HUDEP-2 (cell line): Measurements from ENCODE around the gene SLC9A9.

Source experiments
- DNase-seq, 76 experiments: peaks; one replicate each; lab custom pipeline; 2025; ENCODE audit not compliant: unreplicated experiment in 76 of 76; lab: John Stamatoyannopoulos, UW

SLC9A9 gene

GRCh38 chr3:143653935-143654334 lies 194.3 kb downstream of the SLC9A9 start:
- DNase-seq: no peak

DNA sequence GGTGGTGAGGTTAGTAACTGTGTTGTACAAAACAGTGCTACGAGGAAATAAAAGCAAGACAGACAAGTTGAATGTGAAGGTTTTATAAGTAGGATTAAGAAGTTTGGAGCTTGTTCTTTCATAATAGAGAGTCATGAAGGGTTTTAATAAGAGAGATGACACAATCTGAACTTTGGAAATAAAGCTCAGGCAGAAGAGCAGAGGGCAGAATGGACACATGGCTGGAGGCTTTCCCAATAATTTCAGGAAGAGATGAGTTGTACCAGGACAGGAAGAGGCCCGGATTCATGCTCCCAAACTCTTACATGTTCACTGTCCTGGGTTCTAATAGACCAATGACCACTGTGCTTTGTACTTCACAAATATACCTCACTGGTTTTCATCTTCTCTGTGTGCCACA lies 194.8 kb downstream of the SLC9A9 start:
- no peak for DNase-seq

DNA sequence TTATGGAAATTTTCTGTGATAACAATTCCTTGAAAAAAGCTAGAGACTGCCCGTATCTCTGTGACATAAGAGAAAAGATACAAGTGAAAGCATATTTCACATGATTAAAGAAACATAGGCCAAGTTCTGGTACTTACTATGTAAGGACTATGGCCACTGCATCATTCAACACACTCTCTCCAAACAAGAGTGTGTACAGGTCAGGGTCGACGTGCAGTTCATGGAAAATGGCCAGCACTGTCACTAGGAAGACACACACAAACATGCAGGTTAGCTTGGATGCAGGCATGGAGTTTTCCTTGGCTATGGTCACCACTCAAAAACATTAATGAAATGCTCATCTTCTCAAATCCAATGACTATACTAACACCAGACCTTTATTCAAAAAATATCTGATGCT lies 196.2 kb downstream of the SLC9A9 start:
- no peak for DNase-seq

GRCh38 chr3:143650827-143651226 lies 197.4 kb downstream of the SLC9A9 start:
- no peak for DNase-seq

GRCh38 chr3:143650120-143650519 lies 198.1 kb downstream of the SLC9A9 start:
- no peak for DNase-seq

DNA sequence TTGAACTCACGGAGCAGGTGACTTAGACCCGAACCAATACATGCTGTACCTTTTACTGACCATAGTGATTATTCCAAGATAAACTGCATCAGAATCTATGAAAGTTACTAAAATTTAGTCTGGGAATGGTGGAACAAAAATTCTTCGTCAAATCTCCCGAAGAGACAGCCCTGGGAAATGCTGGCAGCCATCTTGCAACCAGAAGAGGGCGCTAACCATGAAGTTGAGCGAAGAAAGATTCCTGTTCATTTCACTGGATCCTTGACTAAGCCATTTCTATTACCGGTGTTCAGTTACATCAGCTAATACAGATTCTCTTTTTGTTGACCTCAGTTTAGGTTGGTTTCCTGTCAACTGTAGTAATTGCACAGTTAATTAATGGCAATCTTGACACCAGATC lies 199.6 kb downstream of the SLC9A9 start:
- peak in 7 of 76 experiments; percentile 2 to 34 (median 12) for DNase-seq

- no peak for DNase-seq
These were observed 200.1 kb downstream of the SLC9A9 start for GRCh38 chr3:143648218-143648617.

DNA sequence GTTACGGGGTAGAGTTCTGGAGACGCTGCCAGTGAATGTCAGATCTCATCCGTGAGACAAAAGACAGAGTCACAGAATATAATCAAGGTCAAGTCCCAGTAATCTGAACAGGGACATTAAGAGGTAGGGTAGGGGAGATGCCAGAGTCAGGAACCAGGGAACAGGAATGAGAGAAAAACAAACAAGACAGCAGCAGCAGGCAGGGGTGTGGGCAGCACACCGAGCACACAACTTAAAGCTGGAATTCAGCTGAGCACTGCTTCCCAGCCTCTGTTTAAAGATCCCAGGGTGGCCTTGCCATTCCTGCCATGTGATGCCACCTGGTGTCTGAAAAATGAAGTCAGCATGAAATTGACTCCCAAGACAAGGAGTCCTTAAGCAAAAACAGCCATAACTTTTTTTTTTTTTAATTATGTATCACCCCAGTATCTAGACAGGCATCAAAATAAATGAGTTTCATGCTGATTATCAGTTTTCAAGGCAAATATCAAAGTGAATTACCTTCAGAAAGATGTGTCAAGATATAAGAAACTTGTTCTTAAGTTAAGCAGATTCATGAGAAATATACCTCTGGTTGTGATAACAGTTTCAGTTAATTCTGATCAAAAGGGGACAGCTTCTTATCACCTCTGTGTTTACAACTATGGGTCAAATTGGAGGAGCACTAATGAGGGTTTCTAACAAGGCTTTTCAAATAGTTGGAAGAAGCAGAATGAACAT lies 203.7 kb downstream of the SLC9A9 start:
- peak in 34 of 76 experiments; percentile 0 to 69 (median 14) for DNase-seq

DNA sequence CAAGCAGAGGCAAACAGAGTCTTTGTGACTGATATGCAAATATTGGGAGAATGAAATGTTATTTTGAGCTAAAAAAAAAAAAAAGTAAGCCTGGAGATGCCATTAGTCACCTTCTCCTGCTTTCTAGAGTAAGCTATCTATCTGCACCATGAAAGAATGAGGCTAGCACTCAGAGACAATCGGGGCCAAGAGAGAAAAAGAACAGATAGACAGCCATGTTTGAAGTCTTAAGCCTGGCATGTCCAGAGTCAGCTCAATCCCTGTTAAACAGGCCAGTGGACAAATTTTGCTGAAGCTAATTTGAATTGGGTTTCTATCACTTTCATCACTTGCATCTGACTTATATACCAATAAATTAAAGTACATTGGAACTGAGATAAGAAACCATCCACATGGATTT lies 204.4 kb downstream of the SLC9A9 start:
- no peak for DNase-seq

GRCh38 chr3:143640774-143641173 lies 207.5 kb downstream of the SLC9A9 start:
- no peak for DNase-seq

DNA sequence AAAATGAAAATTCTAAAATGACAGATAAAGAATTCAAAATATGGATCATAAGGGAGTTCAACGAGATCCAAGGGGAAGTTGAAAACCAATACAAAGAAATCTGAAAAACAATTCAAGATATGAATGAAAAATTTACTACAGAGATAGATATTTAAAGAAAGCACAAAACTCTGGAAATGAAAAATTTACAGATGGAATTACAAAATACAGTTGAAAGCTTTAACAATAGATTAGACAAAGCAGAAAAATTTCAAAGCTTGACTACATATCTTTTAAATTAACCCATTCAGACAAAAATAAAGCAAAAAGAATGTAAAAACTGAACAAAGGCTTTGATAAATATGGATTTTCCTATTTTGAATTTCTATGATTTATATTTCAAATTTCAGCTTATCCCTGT lies 211.1 kb downstream of the SLC9A9 start:
- DNase-seq: no peak

- DNase-seq: peak in 1 of 76 experiments; percentile 2
These were observed 213.3 kb downstream of the SLC9A9 start for GRCh38 chr3:143634991-143635390.

DNA sequence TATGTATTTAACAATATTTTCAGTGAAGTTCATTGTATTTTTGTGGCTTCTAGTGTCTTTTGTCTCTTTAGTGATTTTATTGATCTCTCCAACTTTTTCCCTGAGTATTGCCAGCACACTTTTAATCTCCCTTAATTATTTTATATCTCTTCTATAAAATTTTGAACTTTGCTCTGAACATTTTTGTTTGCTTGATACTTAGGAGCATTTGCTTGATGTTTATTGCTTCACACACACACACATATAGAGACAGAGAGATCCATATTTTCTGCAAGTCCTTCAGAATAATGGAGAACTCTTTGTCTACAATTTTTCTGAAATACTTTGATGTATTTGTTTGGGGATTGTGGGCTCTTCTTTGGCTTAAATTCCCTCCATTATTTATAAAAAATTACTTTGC lies 213.8 kb downstream of the SLC9A9 start:
- DNase-seq: no peak

GRCh38 chr3:143633816-143634215 lies 214.5 kb downstream of the SLC9A9 start:
- DNase-seq: no peak

- no peak for DNase-seq
These were observed 218.5 kb downstream of the SLC9A9 start for GRCh38 chr3:143629726-143630125.

DNA sequence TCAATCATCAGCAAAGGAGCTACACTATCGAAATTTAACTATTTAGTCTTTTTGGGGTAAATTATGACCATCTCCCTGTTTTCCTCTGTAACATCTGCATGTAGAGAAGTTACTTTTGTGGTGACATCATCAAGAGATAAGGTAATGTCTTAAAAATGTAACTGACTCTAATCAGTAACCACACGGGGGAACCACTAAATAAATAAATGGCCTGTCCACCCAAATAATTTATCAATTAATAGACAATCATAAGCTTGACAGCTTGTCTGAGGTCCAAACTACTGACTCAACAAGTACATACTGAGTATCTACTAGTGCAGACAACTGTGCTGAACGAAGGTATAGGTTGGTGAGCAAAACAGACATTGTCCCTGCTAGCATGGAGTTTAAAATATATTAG lies 219.3 kb downstream of the SLC9A9 start:
- DNase-seq: no peak

- no peak for DNase-seq
These were observed 220.9 kb downstream of the SLC9A9 start for GRCh38 chr3:143627336-143627735.

DNA sequence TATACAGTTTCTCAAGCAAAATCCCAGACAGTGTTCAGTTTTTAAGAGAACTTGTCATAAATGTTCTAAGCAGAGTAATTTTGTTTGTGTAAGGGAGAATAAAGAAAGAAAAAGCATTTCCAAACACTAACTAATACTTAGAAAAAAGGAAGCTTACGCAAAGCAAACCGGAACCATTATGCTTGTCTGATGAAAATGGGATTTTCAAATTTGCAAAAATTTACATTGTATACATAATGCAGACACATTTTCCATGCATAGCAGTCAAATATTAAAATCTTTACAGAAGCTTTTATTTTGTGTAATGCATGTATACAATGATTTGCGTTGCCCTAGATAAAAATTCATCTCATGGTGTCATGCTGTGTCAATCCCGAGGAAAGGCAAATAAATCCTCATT lies 229.0 kb downstream of the SLC9A9 start:
- DNase-seq: no peak

GRCh38 chr3:143617050-143617449 lies 231.2 kb downstream of the SLC9A9 start:
- no peak for DNase-seq

GRCh38 chr3:143613226-143613625 lies 235.0 kb downstream of the SLC9A9 start:
- no peak for DNase-seq

GRCh38 chr3:143612541-143612940 lies 235.7 kb downstream of the SLC9A9 start:
- DNase-seq: no peak

DNA sequence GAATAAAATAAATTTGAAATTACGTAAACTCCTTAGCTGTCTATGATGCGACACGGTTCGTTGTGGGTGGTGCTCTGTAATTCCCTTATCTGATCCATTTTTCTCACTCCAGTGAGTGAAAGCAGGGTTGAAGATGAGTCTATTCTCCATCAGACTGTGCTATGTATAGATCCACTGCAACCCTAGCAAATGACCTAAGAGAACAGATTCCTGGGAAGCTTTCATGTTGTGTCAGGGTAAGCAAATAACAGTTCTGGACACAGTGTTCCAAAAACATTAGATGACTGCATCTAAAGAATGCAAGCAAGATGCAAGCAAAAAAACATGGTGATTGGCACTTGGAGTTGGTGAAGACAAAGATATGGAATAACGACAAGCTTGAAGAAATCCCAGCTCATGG lies 239.3 kb downstream of the SLC9A9 start:
- no peak for DNase-seq
